ENCODE measurements around the gene SH3RF3. TPM values are rescaled to one million over a fixed set of nuclear protein-coding genes. Genes with fewer than 3 reads are reported as not detected.

SH3RF3 gene
- total RNA-seq, 1 experiment from 2014 or later = 1.0 TPM

DNA sequence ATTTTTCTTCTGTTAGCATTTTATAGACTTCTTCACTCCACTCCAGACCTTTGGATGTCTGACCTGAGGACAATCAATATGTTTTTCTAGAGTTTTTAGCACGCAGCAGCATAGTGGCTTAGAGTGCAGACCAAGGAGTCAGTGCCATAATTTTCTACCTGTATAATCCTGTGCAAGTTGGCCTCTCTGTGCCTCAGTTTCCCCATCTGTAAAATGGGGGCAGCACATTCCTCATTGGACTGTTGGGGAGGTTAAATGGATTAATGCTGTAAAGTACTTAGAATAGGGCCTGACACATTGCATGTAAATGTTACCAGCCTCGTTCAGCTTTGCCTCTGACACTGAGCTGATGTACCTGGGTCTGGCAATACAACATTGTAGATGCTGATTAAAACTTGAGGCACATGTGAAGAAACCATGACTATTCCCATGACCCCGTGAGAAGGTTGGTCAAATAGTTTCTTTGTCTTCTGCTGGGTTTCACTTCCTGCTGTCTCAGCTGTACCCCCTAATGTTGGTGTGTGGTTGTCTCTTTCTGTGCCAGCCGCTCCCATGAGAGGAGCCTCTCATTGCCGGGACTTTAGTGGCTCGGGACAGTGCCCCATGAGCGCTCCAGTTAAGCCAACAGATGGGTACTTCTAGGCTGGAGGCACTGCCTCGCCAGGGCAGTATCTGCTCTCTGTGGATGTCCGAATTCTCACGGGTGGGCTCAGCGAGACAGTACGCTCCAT, 125.3 kb downstream of the SH3RF3 start:
- DNase-seq (ENCODE audit: low spot score) (no peak), ATAC-seq (no peak)
- TF ChIP-seq, protein P1, sequence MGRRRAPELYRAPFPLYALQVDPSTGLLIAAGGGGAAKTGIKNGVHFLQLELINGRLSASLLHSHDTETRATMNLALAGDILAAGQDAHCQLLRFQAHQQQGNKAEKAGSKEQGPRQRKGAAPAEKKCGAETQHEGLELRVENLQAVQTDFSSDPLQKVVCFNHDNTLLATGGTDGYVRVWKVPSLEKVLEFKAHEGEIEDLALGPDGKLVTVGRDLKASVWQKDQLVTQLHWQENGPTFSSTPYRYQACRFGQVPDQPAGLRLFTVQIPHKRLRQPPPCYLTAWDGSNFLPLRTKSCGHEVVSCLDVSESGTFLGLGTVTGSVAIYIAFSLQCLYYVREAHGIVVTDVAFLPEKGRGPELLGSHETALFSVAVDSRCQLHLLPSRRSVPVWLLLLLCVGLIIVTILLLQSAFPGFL (CRISPR knock-in tag; IDR thresholded peaks at IDR 0.05; ENCODE audit: borderline replicate concordance) = no peak
- TF ChIP-seq, protein P2, sequence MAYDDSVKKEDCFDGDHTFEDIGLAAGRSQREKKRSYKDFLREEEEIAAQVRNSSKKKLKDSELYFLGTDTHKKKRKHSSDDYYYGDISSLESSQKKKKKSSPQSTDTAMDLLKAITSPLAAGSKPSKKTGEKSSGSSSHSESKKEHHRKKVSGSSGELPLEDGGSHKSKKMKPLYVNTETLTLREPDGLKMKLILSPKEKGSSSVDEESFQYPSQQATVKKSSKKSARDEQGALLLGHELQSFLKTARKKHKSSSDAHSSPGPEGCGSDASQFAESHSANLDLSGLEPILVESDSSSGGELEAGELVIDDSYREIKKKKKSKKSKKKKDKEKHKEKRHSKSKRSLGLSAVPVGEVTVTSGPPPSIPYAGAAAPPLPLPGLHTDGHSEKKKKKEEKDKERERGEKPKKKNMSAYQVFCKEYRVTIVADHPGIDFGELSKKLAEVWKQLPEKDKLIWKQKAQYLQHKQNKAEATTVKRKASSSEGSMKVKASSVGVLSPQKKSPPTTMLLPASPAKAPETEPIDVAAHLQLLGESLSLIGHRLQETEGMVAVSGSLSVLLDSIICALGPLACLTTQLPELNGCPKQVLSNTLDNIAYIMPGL (CRISPR knock-in tag; IDR thresholded peaks at IDR 0.05) = no peak
- TF ChIP-seq NFYB (CRISPR knock-in tag; conservative IDR thresholded peaks at IDR 0.05; ENCODE audit: low read depth) (no peak), FOXP1 (CRISPR knock-in tag; IDR thresholded peaks at IDR 0.05; ENCODE audit: borderline replicate concordance) (no peak), CREM (CRISPR knock-in tag; IDR thresholded peaks at IDR 0.05) (no peak)
- TF ChIP-seq, protein P3, sequence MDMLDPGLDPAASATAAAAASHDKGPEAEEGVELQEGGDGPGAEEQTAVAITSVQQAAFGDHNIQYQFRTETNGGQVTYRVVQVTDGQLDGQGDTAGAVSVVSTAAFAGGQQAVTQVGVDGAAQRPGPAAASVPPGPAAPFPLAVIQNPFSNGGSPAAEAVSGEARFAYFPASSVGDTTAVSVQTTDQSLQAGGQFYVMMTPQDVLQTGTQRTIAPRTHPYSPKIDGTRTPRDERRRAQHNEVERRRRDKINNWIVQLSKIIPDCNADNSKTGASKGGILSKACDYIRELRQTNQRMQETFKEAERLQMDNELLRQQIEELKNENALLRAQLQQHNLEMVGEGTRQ (CRISPR knock-in tag; IDR thresholded peaks at IDR 0.05) = no peak
- TF ChIP-seq, protein P4, sequence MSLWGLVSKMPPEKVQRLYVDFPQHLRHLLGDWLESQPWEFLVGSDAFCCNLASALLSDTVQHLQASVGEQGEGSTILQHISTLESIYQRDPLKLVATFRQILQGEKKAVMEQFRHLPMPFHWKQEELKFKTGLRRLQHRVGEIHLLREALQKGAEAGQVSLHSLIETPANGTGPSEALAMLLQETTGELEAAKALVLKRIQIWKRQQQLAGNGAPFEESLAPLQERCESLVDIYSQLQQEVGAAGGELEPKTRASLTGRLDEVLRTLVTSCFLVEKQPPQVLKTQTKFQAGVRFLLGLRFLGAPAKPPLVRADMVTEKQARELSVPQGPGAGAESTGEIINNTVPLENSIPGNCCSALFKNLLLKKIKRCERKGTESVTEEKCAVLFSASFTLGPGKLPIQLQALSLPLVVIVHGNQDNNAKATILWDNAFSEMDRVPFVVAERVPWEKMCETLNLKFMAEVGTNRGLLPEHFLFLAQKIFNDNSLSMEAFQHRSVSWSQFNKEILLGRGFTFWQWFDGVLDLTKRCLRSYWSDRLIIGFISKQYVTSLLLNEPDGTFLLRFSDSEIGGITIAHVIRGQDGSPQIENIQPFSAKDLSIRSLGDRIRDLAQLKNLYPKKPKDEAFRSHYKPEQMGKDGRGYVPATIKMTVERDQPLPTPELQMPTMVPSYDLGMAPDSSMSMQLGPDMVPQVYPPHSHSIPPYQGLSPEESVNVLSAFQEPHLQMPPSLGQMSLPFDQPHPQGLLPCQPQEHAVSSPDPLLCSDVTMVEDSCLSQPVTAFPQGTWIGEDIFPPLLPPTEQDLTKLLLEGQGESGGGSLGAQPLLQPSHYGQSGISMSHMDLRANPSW (CRISPR knock-in tag; conservative IDR thresholded peaks at IDR 0.05; ENCODE audit: low read depth) = no peak
- H3K27me3 Mint-ChIP-seq (ENCODE audit: low read depth) = no peaks in the 10 kb centered on the region
- no peak overlapping the region for H3K27ac Mint-ChIP-seq
- ChIA-PET POLR2A (no interaction called here), CTCF (no interaction called here)
- peaks cover 4% of the 10 kb centered on the region; the same call in 1 of the 2 replicates for H3K9me3 Mint-ChIP-seq
- no peaks in the 10 kb centered on the region for H3K36me3 Mint-ChIP-seq
- H3K4me1 Mint-ChIP-seq = no peaks in the 10 kb centered on the region
- no peak overlapping the region for H3K4me3 Mint-ChIP-seq

DNA sequence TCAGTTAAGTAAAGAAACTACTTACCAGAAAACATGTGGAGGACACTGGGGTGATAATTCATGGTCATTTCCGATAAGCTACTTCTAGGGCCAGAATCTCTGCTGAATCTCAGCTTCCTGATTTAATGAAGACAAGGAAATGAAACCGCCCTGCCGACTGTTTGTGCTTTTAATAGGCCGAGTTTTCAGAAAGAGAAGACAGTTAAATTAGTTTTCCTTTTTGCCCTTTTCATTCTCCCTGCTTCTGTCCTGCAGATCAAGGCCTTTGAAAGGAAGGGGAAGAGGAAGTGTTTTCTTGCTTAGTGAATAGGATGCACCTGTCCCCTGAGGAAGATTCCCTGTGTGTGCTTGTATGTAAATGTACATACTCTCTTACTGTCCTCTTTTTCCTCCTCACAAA, 126.6 kb downstream of the SH3RF3 start:
- no peaks in the 10 kb centered on the region for H3K27me3 Mint-ChIP-seq (ENCODE audit: low read depth)
- ChIA-PET POLR2A (no interaction called here), CTCF (no interaction called here)
- no peaks in the 10 kb centered on the region for H3K9me3 Mint-ChIP-seq
- ATAC-seq = no peak
- H3K27ac Mint-ChIP-seq = no peak overlapping the region
- no peaks in the 10 kb centered on the region for H3K36me3 Mint-ChIP-seq
- H3K4me3 Mint-ChIP-seq = no peak overlapping the region
- DNase-seq (ENCODE audit: low spot score) = no peak
- no peaks in the 10 kb centered on the region for H3K4me1 Mint-ChIP-seq
- TF ChIP-seq ZNF232 (CRISPR knock-in tag; IDR thresholded peaks at IDR 0.05) = no peak
- TF ChIP-seq, protein P5, sequence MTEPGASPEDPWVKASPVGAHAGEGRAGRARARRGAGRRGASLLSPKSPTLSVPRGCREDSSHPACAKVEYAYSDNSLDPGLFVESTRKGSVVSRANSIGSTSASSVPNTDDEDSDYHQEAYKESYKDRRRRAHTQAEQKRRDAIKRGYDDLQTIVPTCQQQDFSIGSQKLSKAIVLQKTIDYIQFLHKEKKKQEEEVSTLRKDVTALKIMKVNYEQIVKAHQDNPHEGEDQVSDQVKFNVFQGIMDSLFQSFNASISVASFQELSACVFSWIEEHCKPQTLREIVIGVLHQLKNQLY (CRISPR knock-in tag; IDR thresholded peaks at IDR 0.05) = no peak
- TF ChIP-seq, protein P6, sequence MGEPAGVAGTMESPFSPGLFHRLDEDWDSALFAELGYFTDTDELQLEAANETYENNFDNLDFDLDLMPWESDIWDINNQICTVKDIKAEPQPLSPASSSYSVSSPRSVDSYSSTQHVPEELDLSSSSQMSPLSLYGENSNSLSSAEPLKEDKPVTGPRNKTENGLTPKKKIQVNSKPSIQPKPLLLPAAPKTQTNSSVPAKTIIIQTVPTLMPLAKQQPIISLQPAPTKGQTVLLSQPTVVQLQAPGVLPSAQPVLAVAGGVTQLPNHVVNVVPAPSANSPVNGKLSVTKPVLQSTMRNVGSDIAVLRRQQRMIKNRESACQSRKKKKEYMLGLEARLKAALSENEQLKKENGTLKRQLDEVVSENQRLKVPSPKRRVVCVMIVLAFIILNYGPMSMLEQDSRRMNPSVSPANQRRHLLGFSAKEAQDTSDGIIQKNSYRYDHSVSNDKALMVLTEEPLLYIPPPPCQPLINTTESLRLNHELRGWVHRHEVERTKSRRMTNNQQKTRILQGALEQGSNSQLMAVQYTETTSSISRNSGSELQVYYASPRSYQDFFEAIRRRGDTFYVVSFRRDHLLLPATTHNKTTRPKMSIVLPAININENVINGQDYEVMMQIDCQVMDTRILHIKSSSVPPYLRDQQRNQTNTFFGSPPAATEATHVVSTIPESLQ (CRISPR knock-in tag; IDR thresholded peaks at IDR 0.05) = no peak
- TF ChIP-seq EMX1 (CRISPR knock-in tag; IDR thresholded peaks at IDR 0.05) = no peak
- TF ChIP-seq ZBTB21 (CRISPR knock-in tag; IDR thresholded peaks at IDR 0.05; ENCODE audit: borderline replicate concordance) = no peak
- TF ChIP-seq JUN (CRISPR knock-in tag; IDR thresholded peaks at IDR 0.05) = no peak
- no peak for TF ChIP-seq OVOL2 (CRISPR knock-in tag; IDR thresholded peaks at IDR 0.05; ENCODE audit: borderline replicate concordance)
- TF ChIP-seq, protein P2 (CRISPR knock-in tag; IDR thresholded peaks at IDR 0.05) = no peak
- TF ChIP-seq CREM (CRISPR knock-in tag; IDR thresholded peaks at IDR 0.05) = no peak
- TF ChIP-seq ZNF317 (CRISPR knock-in tag; IDR thresholded peaks at IDR 0.05; ENCODE audit: borderline replicate concordance, low read depth) = no peak
- TF ChIP-seq, protein P7, sequence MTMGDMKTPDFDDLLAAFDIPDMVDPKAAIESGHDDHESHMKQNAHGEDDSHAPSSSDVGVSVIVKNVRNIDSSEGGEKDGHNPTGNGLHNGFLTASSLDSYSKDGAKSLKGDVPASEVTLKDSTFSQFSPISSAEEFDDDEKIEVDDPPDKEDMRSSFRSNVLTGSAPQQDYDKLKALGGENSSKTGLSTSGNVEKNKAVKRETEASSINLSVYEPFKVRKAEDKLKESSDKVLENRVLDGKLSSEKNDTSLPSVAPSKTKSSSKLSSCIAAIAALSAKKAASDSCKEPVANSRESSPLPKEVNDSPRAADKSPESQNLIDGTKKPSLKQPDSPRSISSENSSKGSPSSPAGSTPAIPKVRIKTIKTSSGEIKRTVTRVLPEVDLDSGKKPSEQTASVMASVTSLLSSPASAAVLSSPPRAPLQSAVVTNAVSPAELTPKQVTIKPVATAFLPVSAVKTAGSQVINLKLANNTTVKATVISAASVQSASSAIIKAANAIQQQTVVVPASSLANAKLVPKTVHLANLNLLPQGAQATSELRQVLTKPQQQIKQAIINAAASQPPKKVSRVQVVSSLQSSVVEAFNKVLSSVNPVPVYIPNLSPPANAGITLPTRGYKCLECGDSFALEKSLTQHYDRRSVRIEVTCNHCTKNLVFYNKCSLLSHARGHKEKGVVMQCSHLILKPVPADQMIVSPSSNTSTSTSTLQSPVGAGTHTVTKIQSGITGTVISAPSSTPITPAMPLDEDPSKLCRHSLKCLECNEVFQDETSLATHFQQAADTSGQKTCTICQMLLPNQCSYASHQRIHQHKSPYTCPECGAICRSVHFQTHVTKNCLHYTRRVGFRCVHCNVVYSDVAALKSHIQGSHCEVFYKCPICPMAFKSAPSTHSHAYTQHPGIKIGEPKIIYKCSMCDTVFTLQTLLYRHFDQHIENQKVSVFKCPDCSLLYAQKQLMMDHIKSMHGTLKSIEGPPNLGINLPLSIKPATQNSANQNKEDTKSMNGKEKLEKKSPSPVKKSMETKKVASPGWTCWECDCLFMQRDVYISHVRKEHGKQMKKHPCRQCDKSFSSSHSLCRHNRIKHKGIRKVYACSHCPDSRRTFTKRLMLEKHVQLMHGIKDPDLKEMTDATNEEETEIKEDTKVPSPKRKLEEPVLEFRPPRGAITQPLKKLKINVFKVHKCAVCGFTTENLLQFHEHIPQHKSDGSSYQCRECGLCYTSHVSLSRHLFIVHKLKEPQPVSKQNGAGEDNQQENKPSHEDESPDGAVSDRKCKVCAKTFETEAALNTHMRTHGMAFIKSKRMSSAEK (CRISPR knock-in tag; IDR thresholded peaks at IDR 0.05; ENCODE audit: borderline replicate concordance) = no peak
- no peak for TF ChIP-seq NR1H2 (CRISPR knock-in tag; IDR thresholded peaks at IDR 0.05)
- no peak for TF ChIP-seq PRRX2 (CRISPR knock-in tag; IDR thresholded peaks at IDR 0.05)

All from WTC11 (cell line).